SIG-M5 (cell line): ENCODE measurements around the gene ERN2.
"Not testable (repeated sequence)": the region's sequence is repeated elsewhere in the genome, so short reads cannot be mapped to it uniquely, and the experiment has no call there.

ENCODE experiments used
- DNase-seq: peaks from one replicate; lab custom pipeline; 2025; lab: John Stamatoyannopoulos, UW

The ERN2 gene

DNA sequence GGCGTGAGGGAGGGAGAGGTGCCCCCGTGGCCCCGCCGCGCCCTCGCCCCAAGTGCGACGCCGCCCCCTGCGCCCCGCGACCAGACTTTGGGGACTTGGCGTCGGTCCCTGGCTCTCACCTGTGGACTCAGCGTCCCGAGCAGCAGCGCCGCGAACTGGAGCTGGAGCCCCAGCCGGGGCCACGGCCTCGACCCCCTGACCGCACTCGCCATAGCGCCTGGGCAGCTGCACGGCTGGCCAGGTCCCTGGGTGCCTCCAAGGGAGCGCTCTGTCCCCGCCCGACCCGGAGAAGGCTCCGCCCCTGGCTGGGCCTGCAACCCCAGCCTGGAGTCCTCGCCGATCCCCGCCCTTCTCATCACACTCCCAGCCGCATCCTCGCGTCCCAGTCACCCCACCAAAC, at the start of gene ERN2:
TSS of gene ERN2 (minus strand) at position 247 of the 400 bp plus-strand sequence. CDS start at position 212, 35 bp downstream.
- DNase-seq = no peak

DNA sequence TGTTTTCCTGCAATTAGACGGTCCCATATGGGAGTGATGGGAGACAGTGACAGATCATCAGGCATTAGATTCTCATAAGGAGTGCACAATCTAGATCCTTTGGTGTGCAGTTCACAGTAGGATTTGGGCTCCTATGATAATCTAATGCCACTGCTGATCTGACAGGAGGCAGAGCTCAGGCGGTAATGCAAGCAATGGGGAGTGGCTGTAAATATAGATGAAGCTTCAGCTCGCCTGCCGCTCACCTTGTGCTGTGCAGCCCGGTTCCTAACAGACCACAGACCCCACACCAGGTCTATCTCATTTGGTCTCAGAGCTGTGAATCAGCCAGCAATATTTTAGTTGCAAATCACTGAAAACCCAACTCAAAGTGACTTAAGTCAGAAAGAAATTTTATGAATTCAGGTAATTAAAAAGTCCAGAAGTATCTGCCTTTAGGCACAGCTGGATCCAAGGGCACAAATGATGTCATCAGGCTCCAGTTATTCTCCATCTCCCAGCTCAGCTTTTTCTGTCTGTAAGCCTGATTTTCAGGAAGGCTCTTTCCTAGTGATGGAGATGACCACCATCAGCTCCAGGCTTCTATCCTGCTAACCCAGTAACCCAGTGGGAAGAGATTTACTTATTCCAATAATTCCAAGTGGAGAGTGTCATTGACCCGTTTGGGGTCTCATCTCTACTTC, 45.1 kb upstream of the ERN2 start:
- DNase-seq = no peak

DNA sequence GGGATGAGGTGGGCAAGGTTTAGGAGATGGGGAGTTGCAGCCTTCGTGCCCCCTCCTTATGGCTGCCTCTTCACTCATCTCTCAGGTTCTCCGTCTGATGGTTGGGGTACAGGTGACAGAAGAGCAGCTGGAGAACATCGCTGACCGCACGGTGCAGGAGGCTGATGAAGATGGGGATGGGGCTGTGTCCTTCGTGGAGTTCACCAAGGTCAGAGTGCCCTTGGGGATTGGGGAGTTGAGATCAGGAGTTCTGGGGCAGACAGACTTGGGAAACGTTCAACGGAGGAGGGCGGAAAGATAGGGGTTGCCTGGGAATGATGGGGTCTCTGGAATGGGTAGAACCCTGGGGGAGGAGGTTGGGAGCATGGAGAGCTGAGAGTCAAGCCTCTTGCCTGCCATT, 44.1 kb upstream of the ERN2 start:
- DNase-seq = no peak

DNA sequence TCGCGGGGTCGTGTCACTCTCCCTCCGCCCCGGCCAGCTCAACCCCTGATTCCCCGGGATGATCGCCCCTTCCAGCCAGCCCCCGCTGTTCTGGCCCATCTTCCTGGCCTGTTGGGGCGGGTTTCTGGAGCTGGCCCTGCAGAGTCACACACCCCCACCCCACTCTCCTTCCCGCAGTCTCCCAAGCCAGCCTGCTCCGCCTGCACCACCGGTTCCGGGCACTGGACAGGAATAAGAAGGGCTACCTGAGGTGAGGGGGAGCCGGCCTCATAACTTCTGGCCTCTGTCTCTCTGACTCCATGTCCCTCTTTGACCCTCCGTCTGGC, 42.4 kb upstream of the ERN2 start:
- no peak for DNase-seq

DNA sequence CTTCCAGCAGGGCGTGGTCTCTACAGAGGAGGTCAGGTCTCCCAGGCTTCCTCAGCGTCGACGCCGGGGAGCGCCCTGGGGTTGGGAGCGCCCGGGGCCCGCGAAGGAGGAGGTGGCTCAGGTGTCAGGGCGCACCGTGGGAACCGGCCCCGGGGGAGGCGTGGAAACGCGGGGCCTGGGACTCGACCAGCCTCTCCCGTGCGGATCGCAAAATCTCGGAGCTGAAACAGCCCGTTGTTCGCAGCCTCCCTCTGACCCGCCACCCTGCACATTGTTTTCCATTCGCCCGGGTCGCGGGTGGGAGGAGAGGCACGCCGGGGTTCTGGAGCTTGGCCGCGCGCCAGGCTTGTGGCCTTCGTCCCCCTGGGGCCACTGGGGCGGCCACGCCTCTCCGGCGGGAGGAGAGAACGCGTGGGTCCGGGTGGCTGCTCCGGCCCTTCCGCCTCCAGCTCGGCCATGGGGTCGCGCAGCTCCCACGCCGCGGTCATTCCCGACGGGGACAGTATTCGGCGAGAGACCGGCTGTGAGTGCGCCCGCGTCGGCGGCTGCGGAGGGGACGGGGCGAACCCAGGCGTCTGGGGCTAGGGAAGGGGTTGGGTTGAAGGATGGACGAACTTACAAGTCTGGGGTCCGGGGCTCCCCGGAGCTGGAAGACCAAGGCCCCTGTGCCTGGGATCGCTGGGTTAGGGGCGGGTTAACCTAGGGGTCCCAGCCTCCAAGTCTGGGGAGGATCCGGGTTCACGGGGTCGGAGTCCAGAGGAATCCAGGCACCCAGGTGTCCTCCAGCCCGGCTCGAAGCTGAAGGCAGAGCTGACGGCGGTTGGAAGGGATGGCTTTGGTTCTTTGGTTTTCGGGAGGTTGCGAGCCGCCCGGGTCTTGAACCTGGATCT, 41.8 kb upstream of the ERN2 start, which contains the start of gene CHP2:
TSS of gene CHP2 (plus strand) at position 433 of the 890 bp plus-strand sequence. CDS start at position 457, 24 bp downstream.
- no peak for DNase-seq

DNA sequence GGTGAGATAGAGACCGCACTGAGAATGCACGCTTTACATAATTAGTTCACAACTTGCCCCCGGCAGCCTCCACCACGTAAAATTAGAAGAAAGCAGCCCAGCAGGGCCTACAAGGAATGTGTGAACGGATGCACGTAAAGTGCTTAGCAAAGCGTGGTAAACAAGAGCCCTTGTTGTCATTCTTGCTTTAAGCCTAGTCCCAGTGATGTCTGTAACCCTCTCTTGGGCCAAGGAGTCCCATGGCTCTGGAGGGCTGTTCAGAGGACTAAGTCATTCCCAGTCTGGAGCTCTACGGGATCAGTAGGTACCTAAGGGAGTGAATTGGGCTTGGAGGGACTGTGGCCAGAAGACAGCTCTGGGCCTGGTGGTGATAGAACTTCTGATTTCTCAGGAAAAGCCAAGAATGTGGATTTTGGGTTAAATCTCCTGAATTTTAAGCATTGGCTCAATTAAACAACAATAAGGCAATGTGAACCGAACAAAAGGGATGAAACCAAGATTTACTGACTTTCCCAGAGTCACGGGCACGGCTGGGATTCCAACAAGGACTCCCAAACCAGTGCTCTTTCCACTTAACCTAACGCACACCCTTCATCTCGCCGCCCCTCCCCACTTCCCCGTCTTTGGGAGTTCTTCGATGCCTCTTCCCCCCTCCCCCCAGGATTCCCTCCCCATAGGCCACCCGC, 41.0 kb upstream of the ERN2 start:
- no peak for DNase-seq

DNA sequence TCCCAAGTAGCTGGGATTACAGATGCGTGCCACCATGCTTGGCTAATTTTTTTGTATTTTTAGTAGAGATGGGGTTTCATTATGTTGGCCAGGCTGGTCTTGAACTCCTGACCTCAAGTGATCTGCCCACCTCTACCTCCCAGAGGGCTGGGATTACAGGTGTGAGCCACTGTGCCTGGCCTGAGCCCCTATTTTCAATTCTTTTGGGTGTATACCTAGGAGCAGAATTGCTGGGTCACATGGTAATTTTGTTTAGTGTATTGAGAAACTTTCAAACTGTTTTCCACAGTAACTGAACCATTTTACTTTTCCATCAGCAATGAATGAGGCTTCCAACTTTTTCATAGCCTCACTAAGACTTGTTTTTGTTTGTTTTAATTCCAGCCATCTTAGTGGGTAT, 38.0 kb upstream of the ERN2 start:
- DNase-seq = not testable (repeated sequence)

DNA sequence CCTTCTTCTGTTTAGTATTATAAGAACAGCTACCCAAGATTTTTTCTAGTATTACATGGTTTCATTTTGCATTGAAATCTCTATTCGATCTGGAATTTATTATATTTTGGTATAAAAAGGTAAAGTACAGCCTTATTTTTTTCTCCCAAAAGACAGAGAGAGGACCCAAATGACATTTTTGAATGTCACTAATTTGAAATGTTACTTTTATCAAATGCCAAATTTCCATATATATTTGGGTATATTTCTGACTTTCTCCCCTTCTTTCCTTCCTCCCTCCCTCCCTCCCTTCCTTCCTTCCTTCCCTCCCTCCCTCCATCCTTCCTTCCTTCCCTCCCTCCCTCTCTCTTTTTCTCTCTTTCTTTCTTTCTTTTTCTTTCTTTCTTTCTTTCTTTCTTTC, 35.6 kb upstream of the ERN2 start:
- DNase-seq = no peak

DNA sequence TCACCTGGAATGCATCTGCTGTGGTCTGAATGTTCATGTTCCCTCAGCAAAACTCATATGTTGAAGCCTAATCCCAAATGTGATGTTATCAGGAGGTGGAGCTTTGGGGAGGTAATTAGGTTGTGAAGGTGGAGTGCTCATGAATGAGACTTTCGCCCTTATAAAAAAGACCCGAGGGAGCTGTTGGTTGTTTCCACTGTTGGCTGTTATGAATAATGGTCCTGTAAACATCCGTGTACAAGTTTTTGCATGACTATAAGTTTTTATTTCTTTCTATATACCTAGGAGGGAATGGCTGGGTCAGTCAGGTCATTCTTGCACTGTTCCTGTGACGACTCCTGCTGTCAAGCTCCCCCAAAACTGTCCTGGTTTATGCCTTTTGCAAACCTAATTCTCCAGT, 32.2 kb upstream of the ERN2 start:
- DNase-seq = no peak

DNA sequence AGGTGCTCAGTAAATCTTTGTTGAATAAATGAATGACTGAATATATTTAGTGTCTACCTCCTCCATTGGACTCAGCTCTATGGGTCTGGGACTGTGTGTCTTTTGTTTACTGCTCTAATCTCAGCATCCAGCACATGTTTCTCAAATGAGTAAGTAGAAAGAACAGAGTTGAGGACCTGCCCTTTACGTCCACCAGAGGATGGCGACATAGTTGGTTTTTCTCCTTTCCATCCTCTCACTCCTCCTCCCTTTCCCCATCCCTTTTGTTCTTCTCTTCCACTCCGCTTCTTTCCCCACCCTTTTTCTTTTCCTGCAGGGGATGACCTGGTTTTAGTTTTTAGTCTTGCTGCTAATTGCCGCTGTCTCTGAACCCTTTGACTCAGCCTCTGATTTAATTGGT, 29.7 kb upstream of the ERN2 start:
- DNase-seq = no peak

DNA sequence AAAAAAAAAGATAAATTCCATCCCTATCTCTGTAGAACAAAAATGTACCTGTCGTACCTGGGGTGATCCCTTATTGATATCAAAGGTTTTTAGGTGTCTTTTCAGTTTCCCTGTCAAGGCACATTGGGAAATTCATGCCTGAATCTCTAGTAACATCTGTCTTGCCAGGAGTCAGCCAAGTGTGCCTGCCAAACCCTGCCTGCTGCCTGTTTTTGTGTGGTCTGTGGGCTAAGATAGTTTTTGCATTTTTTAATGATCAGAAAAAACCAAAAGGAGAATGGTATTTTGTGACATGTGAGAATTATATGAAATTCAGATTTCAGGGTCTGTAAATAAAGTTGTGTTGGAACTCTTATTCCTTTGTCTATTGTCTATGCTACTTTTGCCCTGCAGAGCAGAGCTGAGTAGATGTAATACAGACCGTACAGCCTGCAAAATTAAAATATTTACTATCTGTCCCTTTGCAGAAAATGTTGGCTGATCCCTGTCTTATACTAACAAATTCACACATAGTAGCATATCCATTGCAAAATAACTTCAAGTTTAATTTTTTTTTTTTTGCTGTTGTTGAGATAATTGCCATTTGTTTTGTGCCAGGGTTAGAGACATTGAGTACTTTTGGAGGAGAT, 28.8 kb upstream of the ERN2 start:
- no peak for DNase-seq

DNA sequence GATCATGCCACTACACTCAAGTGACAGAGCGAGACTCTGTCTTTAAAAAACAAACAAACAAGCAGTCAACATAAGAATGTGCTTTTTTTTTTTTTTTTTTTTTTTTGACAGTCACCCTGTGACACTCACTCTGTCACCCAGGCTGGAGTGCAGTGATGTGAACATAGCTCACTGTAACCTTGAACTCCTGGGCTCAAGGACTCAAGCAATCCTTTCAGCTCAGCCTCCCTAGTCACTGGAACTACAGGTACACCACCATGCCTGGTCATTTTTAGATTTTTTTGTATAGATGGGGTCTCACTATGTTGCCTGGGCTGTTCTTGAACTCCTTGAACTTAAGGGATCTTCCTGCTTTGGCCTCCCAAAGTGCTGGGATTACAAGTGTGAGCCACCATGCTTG, 26.5 kb upstream of the ERN2 start:
- no peak for DNase-seq

DNA sequence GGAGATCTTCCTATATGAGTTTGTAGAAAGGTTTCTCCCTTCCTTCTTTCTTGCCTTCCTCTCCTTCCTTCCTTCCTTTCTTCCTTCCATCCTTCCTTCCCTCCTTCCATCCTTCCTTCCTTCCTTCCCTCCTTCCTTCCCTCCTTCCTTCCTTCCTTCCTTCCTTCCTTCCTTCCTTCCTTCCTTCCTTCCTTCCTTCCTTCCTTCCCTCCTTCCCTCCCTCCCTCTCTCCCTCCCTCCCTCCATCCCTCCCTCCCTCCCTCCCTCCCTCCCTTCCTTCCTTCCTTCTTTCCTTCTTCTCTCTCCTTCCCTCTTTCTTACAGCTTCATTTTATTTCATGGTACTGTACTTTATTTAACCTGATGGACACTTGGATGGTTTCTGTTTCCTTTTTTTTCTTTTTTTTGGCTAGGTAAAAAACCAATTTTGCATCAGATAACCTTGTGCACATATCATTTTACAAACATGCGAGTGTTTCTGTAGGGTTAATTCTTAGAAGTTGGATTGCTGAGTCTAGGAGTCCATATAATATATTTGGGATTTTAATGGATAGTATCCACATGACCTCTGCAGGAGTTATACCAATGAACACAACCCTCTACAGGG, 24.5 kb upstream of the ERN2 start:
- not testable (repeated sequence) for DNase-seq

DNA sequence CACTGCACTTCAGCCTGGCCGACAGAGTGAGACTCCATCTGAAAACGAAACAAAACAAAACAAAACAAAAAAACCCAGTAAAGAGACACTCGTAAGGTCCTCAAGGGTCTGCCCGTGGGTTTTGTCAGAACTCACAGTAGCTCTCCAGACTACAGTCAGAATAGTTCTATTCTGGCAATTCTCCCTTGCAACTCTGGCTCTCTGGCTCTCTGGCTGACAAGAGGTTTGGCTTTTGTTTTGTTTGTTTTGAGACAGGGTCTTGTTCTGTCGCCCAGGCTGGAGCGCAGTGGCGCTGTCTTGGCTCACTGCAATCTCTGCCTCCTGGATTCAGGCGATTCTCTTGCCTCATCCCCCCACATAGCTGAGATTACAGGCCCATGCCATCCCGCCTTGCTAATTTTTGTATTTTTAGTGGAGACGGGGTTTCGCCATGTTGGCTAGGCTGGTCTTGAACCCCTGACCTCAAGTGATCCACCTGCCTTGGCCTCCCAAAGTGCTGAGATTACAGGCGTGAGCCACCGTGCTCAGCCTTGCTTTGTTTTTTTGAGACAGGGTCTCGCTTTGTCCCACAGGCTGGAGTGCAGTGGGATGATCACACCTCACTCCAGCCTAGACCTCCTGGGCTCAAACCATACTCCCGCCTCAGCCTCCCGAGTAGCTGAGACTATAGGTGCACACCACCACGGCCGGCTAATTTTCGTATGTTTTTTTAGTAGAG, 21.3 kb upstream of the ERN2 start:
- DNase-seq = no peak

DNA sequence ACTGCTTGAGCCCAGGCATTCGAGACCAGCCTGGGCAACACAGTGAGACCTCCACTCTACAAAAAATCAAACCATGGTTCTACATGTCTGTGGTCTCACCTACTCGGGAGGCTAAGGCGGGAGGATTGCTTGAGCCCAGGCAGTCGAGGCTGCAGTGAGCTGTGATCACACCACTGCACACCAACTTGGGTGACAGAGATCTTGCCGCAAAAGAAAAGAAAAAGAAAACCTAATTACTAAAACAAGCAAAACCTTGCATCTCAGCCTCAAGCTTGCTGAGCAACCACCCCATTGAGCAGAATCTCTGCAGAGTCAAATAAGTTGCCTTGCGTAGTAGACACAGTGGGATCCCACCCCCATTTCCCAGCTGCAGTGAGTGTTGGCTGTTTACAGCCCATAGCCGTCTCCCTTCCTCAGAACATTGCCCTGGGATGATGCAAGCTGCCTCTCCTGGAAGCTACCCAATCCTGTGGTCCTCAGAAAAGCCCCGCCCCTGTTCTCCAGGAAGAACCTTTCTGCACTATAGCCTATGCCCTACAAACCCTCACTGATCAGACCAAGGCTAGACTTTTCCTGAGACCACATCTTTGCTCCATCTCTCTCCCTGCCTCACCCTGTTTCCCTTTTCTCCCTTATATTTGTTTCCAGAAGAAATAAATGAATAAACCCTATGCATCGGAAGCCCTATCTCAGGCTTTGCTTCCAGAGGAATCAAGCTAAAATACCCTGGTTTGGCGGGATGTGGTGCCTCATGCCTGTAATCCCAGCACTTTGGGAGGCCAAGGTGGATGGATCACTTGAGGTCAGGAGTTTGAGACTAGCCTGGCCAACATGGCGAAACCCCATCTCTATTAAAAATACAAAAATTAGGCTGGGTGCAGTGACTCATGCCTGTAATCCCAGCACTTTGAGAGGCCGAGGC, 16.7 kb upstream of the ERN2 start:
- DNase-seq = no peak

DNA sequence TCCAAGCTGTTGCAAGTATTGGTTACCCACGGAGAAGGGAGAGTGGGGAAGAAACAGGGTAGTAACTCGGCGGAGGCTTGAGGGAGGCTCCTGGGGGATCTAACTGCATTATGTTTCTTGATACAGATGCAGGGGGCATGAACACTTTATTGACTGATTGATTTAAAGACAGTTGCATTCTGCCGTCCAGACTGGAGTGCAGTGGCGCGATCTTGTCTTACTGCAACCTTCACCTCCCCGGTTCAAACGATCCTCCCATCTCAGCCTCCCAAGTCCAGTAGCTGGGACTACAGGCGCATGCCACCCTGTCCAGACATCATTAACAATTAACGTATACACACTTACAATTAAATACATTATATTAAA, 15.1 kb upstream of the ERN2 start:
- DNase-seq = no peak

DNA sequence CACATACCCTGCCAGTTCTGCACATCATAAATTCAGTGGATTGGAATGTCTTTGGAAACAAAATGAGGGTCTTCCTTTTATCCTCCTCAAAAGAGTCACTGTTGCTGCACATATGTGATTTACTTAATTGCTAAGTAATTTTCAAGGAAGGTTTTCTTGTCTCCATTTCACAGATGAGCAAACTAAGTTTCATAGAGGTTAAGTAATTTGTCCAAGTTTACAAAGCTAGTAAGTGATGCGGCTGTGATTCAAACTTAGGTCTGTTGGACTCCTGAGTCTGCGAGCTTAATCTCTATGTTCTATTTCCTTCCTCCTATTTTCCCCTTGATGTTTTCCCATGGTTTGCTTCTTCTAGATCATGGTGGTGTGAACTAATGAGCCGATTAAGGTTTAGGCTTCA, 13.7 kb upstream of the ERN2 start:
- no peak for DNase-seq

DNA sequence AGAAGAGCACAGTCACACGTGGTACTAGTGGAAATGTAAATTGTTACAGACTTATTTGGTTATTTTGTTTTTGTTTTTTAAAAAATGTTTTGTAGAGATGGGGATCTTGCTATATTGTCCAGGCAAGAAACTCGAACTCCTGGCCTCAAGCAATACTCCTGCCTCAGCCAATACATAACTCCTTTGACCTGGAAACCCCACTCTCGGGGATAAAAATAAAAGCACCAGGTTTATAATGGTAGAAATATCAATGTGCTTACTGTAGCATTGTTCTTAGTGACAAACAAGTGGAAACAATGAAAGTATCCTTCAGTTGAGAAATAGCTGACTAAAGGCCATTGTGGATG, 11.7 kb upstream of the ERN2 start:
- no peak for DNase-seq

DNA sequence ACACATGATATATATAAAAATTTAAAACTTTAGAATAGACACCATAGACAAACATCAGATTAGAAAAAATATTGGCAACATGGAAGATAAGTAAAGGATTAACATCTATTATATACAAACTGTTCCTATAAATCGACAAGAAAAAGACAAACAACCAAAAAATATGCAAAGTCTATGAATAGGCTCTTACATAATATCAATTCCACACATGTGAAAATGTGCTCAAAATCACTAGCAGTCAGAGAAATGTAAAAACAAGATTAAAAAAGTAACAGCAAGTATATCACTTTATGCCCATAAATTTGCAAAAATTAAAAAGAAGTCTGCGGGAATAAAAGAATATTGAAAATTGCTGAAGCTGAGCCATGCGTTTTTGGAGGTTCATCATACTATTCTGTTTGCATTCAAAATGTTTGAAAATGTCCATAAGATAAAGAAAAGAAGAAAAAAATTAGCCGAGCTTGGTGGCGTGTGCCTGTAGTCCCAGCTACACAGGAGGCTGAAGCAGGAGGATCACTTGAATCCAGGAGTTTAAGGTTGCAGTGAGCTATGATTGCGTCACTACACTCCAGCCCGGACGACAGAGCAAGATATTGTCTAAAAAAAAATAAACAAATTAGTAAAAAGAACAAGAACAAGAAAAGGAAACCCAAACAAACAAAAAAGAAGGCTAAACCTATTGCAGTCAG, 11.2 kb upstream of the ERN2 start:
- no peak for DNase-seq
